ENCODE measurements around the gene MUC5B. TPM values are rescaled to one million over a fixed set of nuclear protein-coding genes. Genes with fewer than 3 reads are reported as not detected.
"Not testable (repeated sequence)": the region's sequence is repeated elsewhere in the genome, so short reads cannot be mapped to it uniquely, and the experiment has no call there.

MUC5B gene
- total RNA-seq, 3 donors from 2014 or later = 1.1 to 2.2 (median 1.4) TPM

- peak; percentile 32 to 34 for ATAC-seq
- H3K27me3 Mint-ChIP-seq (ENCODE audit: low read depth) = peaks cover 2% of the 10 kb centered on the region
Observed at GRCh38 chr11:1181853-1182535, 40.9 kb upstream of the MUC5B start.

GRCh38 chr11:1184139-1184538, 38.7 kb upstream of the MUC5B start:
- not testable (repeated sequence) for DNase-seq; H3K4me3 Mint-ChIP-seq; H3K27me3 Mint-ChIP-seq (ENCODE audit: low read depth); ATAC-seq; H3K36me3 Mint-ChIP-seq (ENCODE audit: insufficient read depth); H3K9me3 Mint-ChIP-seq; H3K4me1 Mint-ChIP-seq (ENCODE audit: low read depth)

More at GRCh38 chr11:1181853-1182535, 40.9 kb upstream of the MUC5B start:
- no peaks in the 10 kb centered on the region for H3K36me3 Mint-ChIP-seq (ENCODE audit: insufficient read depth)
- H3K4me1 Mint-ChIP-seq (ENCODE audit: low read depth) = no peaks in the 10 kb centered on the region
- H3K4me3 Mint-ChIP-seq = no peak overlapping the region
- H3K9me3 Mint-ChIP-seq = no peaks in the 10 kb centered on the region
- DNase-seq = no peak

- H3K9me3 Mint-ChIP-seq; H3K27me3 Mint-ChIP-seq (ENCODE audit: low read depth); H3K36me3 Mint-ChIP-seq (ENCODE audit: insufficient read depth); H3K4me3 Mint-ChIP-seq; H3K4me1 Mint-ChIP-seq (ENCODE audit: low read depth); DNase-seq; ATAC-seq: not testable (repeated sequence)
Observed at GRCh38 chr11:1188451-1189130, 34.3 kb upstream of the MUC5B start.

- H3K27me3 Mint-ChIP-seq (ENCODE audit: low read depth); ATAC-seq; DNase-seq: not testable (repeated sequence)
Observed at GRCh38 chr11:1189816-1190215, 33.0 kb upstream of the MUC5B start.

GRCh38 chr11:1191786-1192470, 30.9 kb upstream of the MUC5B start:
- not testable (repeated sequence) for H3K27me3 Mint-ChIP-seq (ENCODE audit: low read depth); DNase-seq; ATAC-seq; H3K36me3 Mint-ChIP-seq (ENCODE audit: insufficient read depth); H3K4me3 Mint-ChIP-seq; H3K9me3 Mint-ChIP-seq; H3K4me1 Mint-ChIP-seq (ENCODE audit: low read depth)

More at GRCh38 chr11:1189816-1190215, 33.0 kb upstream of the MUC5B start:
- H3K36me3 Mint-ChIP-seq (ENCODE audit: insufficient read depth); H3K4me3 Mint-ChIP-seq; H3K4me1 Mint-ChIP-seq (ENCODE audit: low read depth); H3K9me3 Mint-ChIP-seq: not testable (repeated sequence)

GRCh38 chr11:1192741-1193325, 30.0 kb upstream of the MUC5B start:
- DNase-seq (peak; percentile 1), ATAC-seq (no peak)
- H3K4me1 Mint-ChIP-seq (ENCODE audit: low read depth) = no peaks in the 10 kb centered on the region
- no peak overlapping the region for H3K4me3 Mint-ChIP-seq
- peaks cover 4% of the 10 kb centered on the region for H3K27me3 Mint-ChIP-seq (ENCODE audit: low read depth)
- H3K9me3 Mint-ChIP-seq = no peaks in the 10 kb centered on the region
- H3K36me3 Mint-ChIP-seq (ENCODE audit: insufficient read depth) = no peaks in the 10 kb centered on the region

- H3K36me3 Mint-ChIP-seq (ENCODE audit: insufficient read depth) = no peaks in the 10 kb centered on the region
- ATAC-seq (no peak), DNase-seq (peak; percentile 4)
- no peaks in the 10 kb centered on the region for H3K4me1 Mint-ChIP-seq (ENCODE audit: low read depth)
- H3K4me3 Mint-ChIP-seq = no peak overlapping the region
- no peaks in the 10 kb centered on the region for H3K9me3 Mint-ChIP-seq
- H3K27me3 Mint-ChIP-seq (ENCODE audit: low read depth) = peaks cover 4% of the 10 kb centered on the region
Observed at GRCh38 chr11:1193326-1194230, 29.3 kb upstream of the MUC5B start.

- peak; percentile 4 for DNase-seq
- no peaks in the 10 kb centered on the region for H3K9me3 Mint-ChIP-seq
- ATAC-seq = no peak
- no peaks in the 10 kb centered on the region for H3K4me1 Mint-ChIP-seq (ENCODE audit: low read depth)
- no peak overlapping the region for H3K4me3 Mint-ChIP-seq
- H3K27me3 Mint-ChIP-seq (ENCODE audit: low read depth) = peaks cover 4% of the 10 kb centered on the region
- no peaks in the 10 kb centered on the region for H3K36me3 Mint-ChIP-seq (ENCODE audit: insufficient read depth)
Observed at GRCh38 chr11:1194231-1194976, 28.5 kb upstream of the MUC5B start.

GRCh38 chr11:1194977-1195681, 27.7 kb upstream of the MUC5B start:
- H3K4me3 Mint-ChIP-seq = no peak overlapping the region
- ATAC-seq = no peak
- H3K4me1 Mint-ChIP-seq (ENCODE audit: low read depth) = no peaks in the 10 kb centered on the region
- DNase-seq = peak; percentile 3
- no peaks in the 10 kb centered on the region for H3K36me3 Mint-ChIP-seq (ENCODE audit: insufficient read depth)
- H3K27me3 Mint-ChIP-seq (ENCODE audit: low read depth) = peaks cover 6% of the 10 kb centered on the region
- no peaks in the 10 kb centered on the region for H3K9me3 Mint-ChIP-seq

- H3K4me1 Mint-ChIP-seq (ENCODE audit: low read depth) = no peaks in the 10 kb centered on the region
- peaks cover 6% of the 10 kb centered on the region for H3K27me3 Mint-ChIP-seq (ENCODE audit: low read depth)
- H3K9me3 Mint-ChIP-seq = no peaks in the 10 kb centered on the region
- no peaks in the 10 kb centered on the region for H3K36me3 Mint-ChIP-seq (ENCODE audit: insufficient read depth)
- peak; percentile 3 for DNase-seq
- no peak for ATAC-seq
- H3K4me3 Mint-ChIP-seq = no peak overlapping the region
Observed at GRCh38 chr11:1195682-1196515, 27.0 kb upstream of the MUC5B start.

GRCh38 chr11:1196516-1197391, 26.1 kb upstream of the MUC5B start:
- ATAC-seq (no peak), DNase-seq (peak; percentile 3)
- Mint-ChIP-seq H3K36me3 (ENCODE audit: insufficient read depth) (no peaks in the 10 kb centered on the region), H3K27me3 (ENCODE audit: low read depth) (peaks cover 6% of the 10 kb centered on the region), H3K9me3 (no peaks in the 10 kb centered on the region), H3K4me1 (ENCODE audit: low read depth) (no peaks in the 10 kb centered on the region), H3K4me3 (no peak overlapping the region)

All from activated T-cell treated with anti-CD3 and anti-CD28 coated beads, Interleukin-2, amount 50 U/mL, for 4 hours (primary cell).